GM23338 (cell line): ENCODE results near the gene RMI2. TPM values are rescaled to one million over a fixed set of nuclear protein-coding genes. Genes with fewer than 3 reads are reported as not detected.
A peak's percentile ranks its signal among the peaks of the same experiment; 100 is the strongest.

Experiments
- ATAC-seq: fragments of 200-7000 bp; cut with Tn5 transposase; 3 replicates; pipeline ENCODE4 v1.9.1; 2020
- DNase-seq: peaks from one replicate; pipeline ENCODE4 v3.0.0-alpha.2; 2015; ENCODE audit warnings: low spot score
- H2AFZ ChIP-seq: fragments of 200-600 bp; sonication (generic); 2 replicates; pipeline ENCODE4 v1.8.0; 2016; ENCODE audit warnings: antibody characterized with exemption, mild to moderate bottlenecking, moderate library complexity
- H3F3A ChIP-seq: fragments of 200-600 bp; sonication (generic); replicated peaks from 2 replicates; pipeline ENCODE4 v1.8.0; 2017; ENCODE audit warnings: antibody characterized with exemption, mixed run types, low read depth
- H3K27ac ChIP-seq: fragments of 200-600 bp; sonication (generic); 2 replicates; pipeline ENCODE4 v1.6.1; 2016; ENCODE audit warnings: low read depth
- H3K27me3 ChIP-seq: fragments of 200-600 bp; sonication (generic); 2 replicates; pipeline ENCODE4 v1.8.0; 2016; ENCODE audit warnings: mild to moderate bottlenecking, mixed run types, moderate library complexity; ENCODE audit not compliant: insufficient read depth
- H3K36me3 ChIP-seq: fragments of 200-600 bp; sonication (generic); 2 replicates; pipeline ENCODE4 v1.8.0; 2016; ENCODE audit warnings: mild to moderate bottlenecking; ENCODE audit not compliant: insufficient read depth
- H3K4me1 ChIP-seq: fragments of 200-600 bp; sonication (generic); 2 replicates; pipeline ENCODE4 v1.8.0; 2016; ENCODE audit warnings: mild to moderate bottlenecking, moderate library complexity; ENCODE audit not compliant: insufficient read depth
- H3K4me2 ChIP-seq: fragments of 200-600 bp; sonication (generic); 2 replicates; pipeline ENCODE4 v1.7.1; 2017; ENCODE audit warnings: mixed run types
- H3K4me3 ChIP-seq: fragments of 200-600 bp; sonication (generic); 2 replicates; pipeline ENCODE4 v1.6.1; 2016; ENCODE audit warnings: mixed run types
- H3K79me2 ChIP-seq: fragments of 200-600 bp; sonication (generic); replicated peaks from 2 replicates; pipeline ENCODE4 v1.8.0; 2017; ENCODE audit warnings: mild to moderate bottlenecking; ENCODE audit not compliant: insufficient read depth
- H3K9me2 ChIP-seq: fragments of 200-600 bp; sonication (generic); 2 replicates; pipeline ENCODE4 v1.8.0; 2017; ENCODE audit not compliant: insufficient read depth
- H4K20me1 ChIP-seq: fragments of 200-600 bp; sonication (generic); replicated peaks from 2 replicates; pipeline ENCODE4 v1.8.0; 2017; ENCODE audit warnings: mild to moderate bottlenecking; ENCODE audit not compliant: insufficient read depth
- H3K27ac Mint-ChIP-seq: 2 replicates; pipeline ENCODE4 v1.8.0; 2020; ENCODE audit warnings: inconsistent platforms, mild to moderate bottlenecking, moderate library complexity, mixed read lengths
- H3K27me3 Mint-ChIP-seq: 3 replicates; pipeline ENCODE4 v1.8.0; 2022; ENCODE audit warnings: low read depth, mild to moderate bottlenecking, moderate library complexity, mixed read lengths, inconsistent platforms; ENCODE audit not compliant: insufficient read depth, poor library complexity
- H3K36me3 Mint-ChIP-seq: 3 replicates; pipeline ENCODE4 v1.8.0; 2021; ENCODE audit warnings: low read depth, mild to moderate bottlenecking, inconsistent platforms, moderate library complexity, mixed read lengths
- H3K4me1 Mint-ChIP-seq: 3 replicates; pipeline ENCODE4 v1.8.0; 2020; ENCODE audit warnings: mild to moderate bottlenecking, inconsistent platforms, mixed read lengths
- H3K4me3 Mint-ChIP-seq: 3 replicates; pipeline ENCODE4 v1.8.0; 2021; ENCODE audit warnings: moderate library complexity, mild to moderate bottlenecking, inconsistent platforms, mixed read lengths
- H3K9me3 Mint-ChIP-seq: 3 replicates; pipeline ENCODE4 v1.8.0; 2020; ENCODE audit warnings: moderate library complexity, mild to moderate bottlenecking, inconsistent platforms, mixed read lengths
- EZH2 ChIP-seq: fragments of 200-600 bp; sonication (generic); IDR thresholded peaks from one replicate; pipeline ENCODE4 v1.8.0; 2017; ENCODE audit warnings: antibody characterized with exemption, mild to moderate bottlenecking, low read depth; ENCODE audit not compliant: unreplicated experiment
- EZH2phosphoT487 ChIP-seq: fragments of 200-600 bp; sonication (generic); IDR thresholded peaks from one replicate; pipeline ENCODE4 v1.8.1; 2018; ENCODE audit warnings: antibody characterized with exemption; ENCODE audit not compliant: unreplicated experiment
- NANOG ChIP-seq: IDR thresholded peaks from 2 replicates; pipeline ENCODE4 v1.6.1; 2016; ENCODE audit warnings: antibody characterized with exemption, borderline replicate concordance
- REST ChIP-seq: IDR thresholded peaks from one replicate; pipeline ENCODE4 v1.6.1; 2018; ENCODE audit warnings: antibody characterized with exemption; ENCODE audit not compliant: unreplicated experiment
- STAT1 ChIP-seq: IDR thresholded peaks from one replicate; pipeline ENCODE4 v1.6.1; 2016; ENCODE audit warnings: antibody characterized with exemption; ENCODE audit not compliant: unreplicated experiment
- ZNF331 ChIP-seq: fragments of 250-450 bp; sonication (Bioruptor Pico); IDR thresholded peaks from 2 replicates; pipeline ENCODE4 v1.5.0; 2020; ENCODE audit warnings: low read depth, mild to moderate bottlenecking, moderate library complexity
- polyA plus RNA-seq: library from polyadenylated mRNA; unstranded; fragments of >200 nt; fragmentation: Nextera tagmentation; extraction: Ambion mirVana; gene quantifications from 2 replicates; pipeline ENCODE4 v1.2.1, GENCODE V29; 2016
- total RNA-seq: library from RNA; depleted of rRNA; stranded (reverse); fragments of >200 nt; shearing (Covaris generic); gene quantifications from 2 replicates; pipeline ENCODE4 v1.2.3, GENCODE V29; 2014

RMI2 gene
- total and polyA plus RNA-seq, 2 experiments from 2014 or later, result 98.2 to 108 TPM

- Mint-ChIP-seq H3K9me3 (0 out of 3 replicates have a peak, but pooled peaks cover 3% of the 10 kb centered on the region), H3K36me3 (peaks cover 39% of the 10 kb centered on the region), H3K27ac (peak overlapping the region; percentile 88), H3K4me3 (no peak overlapping the region), H3K27me3 (peaks cover 11% of the 10 kb centered on the region), H3K4me1 (peaks cover 54% of the 10 kb centered on the region)
- ATAC-seq, result no peak; the same call in 2 of the 3 replicates
- peaks cover 7% of the 10 kb centered on the region; the same call in 1 of the 2 replicates for H3F3A ChIP-seq
- 0 out of 2 replicates have a peak overlapping the region, but pooled peaks have one; percentile 56 for H3K4me2 ChIP-seq
- no peaks in the 10 kb centered on the region for H3K27me3 ChIP-seq
- no peak for TF ChIP-seq EZH2
- no peak overlapping the region for H2AFZ ChIP-seq
- H3K4me1 ChIP-seq, result peaks cover 53% of the 10 kb centered on the region
- peaks cover 17% of the 10 kb centered on the region for H3K36me3 ChIP-seq
- H3K27ac ChIP-seq, result peak overlapping the region; percentile 55; the same call in 1 of the 2 replicates
- peaks cover 83% of the 10 kb centered on the region for H3K79me2 ChIP-seq
- no peak overlapping the region for H3K4me3 ChIP-seq
- H3K9me2 ChIP-seq, result no peaks in the 10 kb centered on the region
- H4K20me1 ChIP-seq, result peaks cover 10% of the 10 kb centered on the region; the same call in 1 of the 2 replicates
- DNase-seq, result no peak
Measured at GRCh38 chr16:11349599-11350276, 4.5 kb downstream of the RMI2 start.

GRCh38 chr16:11350519-11350918 is 5.3 kb downstream of the RMI2 start:
- Histone ChIP-seq H3K4me3 (no peak overlapping the region), H4K20me1 (peaks cover 10% of the 10 kb centered on the region; the same call in 1 of the 2 replicates), H2AFZ (no peak overlapping the region), H3K4me1 (peaks cover 56% of the 10 kb centered on the region), H3K27me3 (no peaks in the 10 kb centered on the region), H3K27ac (peak overlapping the region; percentile 56; the same call in 1 of the 2 replicates), H3K36me3 (peaks cover 19% of the 10 kb centered on the region), H3K9me2 (no peaks in the 10 kb centered on the region), H3F3A (peaks cover 14% of the 10 kb centered on the region; the same call in 1 of the 2 replicates), H3K79me2 (peaks cover 83% of the 10 kb centered on the region), H3K4me2 (no peak overlapping the region)
- TF ChIP-seq EZH2phosphoT487 (no peak), STAT1 (no peak), ZNF331 (no peak), NANOG (no peak)
- Mint-ChIP-seq H3K9me3 (no peaks in the 10 kb centered on the region), H3K4me3 (no peak overlapping the region), H3K4me1 (peaks cover 55% of the 10 kb centered on the region), H3K36me3 (peaks cover 39% of the 10 kb centered on the region), H3K27ac (no peak overlapping the region), H3K27me3 (peaks cover 7% of the 10 kb centered on the region)
- no peak for DNase-seq
- no peak for ATAC-seq

- H3K4me1 ChIP-seq, result peaks cover 60% of the 10 kb centered on the region
- no peaks in the 10 kb centered on the region for H3K9me2 ChIP-seq
- peaks cover 23% of the 10 kb centered on the region for H3K36me3 ChIP-seq
- Mint-ChIP-seq H3K4me1 (peaks cover 58% of the 10 kb centered on the region), H3K36me3 (peaks cover 42% of the 10 kb centered on the region), H3K27ac (no peak overlapping the region), H3K9me3 (no peaks in the 10 kb centered on the region), H3K4me3 (no peak overlapping the region), H3K27me3 (peaks cover 6% of the 10 kb centered on the region)
- peaks cover 10% of the 10 kb centered on the region; the same call in 1 of the 2 replicates for H4K20me1 ChIP-seq
- H3K27me3 ChIP-seq, result no peaks in the 10 kb centered on the region
- peak overlapping the region; percentile 56; the same call in 1 of the 2 replicates for H3K27ac ChIP-seq
- DNase-seq (no peak), ATAC-seq (no peak)
- no peak overlapping the region for H3K4me3 ChIP-seq
- peaks cover 79% of the 10 kb centered on the region for H3K79me2 ChIP-seq
- no peak overlapping the region for H2AFZ ChIP-seq
- H3F3A ChIP-seq, result peaks cover 16% of the 10 kb centered on the region; the same call in 1 of the 2 replicates
- H3K4me2 ChIP-seq, result no peak overlapping the region
- TF ChIP-seq REST, result no peak
Measured at GRCh38 chr16:11350921-11351335, 5.7 kb downstream of the RMI2 start.
